ENCODE results near the gene UBE2L3. TPM values are rescaled to one million over a fixed set of nuclear protein-coding genes. Genes with fewer than 3 reads are reported as not detected.
"Not testable (repeated sequence)": the region's sequence is repeated elsewhere in the genome, so short reads cannot be mapped to it uniquely, and the experiment has no call there.

Gene UBE2L3
- 42.7 TPM for total RNA-seq

GRCh38 chr22:21567456-21568346 lies at the start of gene UBE2L3:
Gene UBE2L3 (plus strand): TSS chr22:21567714. CDS start chr22:21567745, 31 bp downstream.
- DNase-seq (ENCODE audit: low spot score): peak; percentile 83

GRCh38 chr22:21526705-21527500 lies 40.6 kb upstream of the UBE2L3 start:
- DNase-seq (ENCODE audit: low spot score): not testable (repeated sequence)

DNA sequence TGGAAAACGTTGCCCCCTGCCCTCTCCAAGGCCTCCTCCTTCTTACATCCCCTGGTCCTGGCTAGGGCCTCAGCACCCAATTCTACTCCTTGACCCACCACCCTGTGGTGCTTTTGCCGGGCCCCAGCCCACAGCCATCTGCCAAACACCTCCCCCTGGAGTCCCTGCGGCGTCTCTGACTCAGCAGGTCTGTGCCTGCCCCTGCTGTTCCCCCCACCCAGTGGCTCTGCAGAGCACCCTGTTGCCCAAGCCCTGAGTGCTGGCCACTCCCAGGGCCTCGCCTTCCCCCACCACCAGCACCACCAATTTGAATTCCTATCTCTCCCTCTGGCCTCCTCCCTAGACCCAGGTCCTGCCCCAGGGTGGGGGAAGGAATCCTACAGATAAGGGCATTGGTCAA lies 36.0 kb upstream of the UBE2L3 start:
- DNase-seq (ENCODE audit: low spot score): not testable (repeated sequence)

DNA sequence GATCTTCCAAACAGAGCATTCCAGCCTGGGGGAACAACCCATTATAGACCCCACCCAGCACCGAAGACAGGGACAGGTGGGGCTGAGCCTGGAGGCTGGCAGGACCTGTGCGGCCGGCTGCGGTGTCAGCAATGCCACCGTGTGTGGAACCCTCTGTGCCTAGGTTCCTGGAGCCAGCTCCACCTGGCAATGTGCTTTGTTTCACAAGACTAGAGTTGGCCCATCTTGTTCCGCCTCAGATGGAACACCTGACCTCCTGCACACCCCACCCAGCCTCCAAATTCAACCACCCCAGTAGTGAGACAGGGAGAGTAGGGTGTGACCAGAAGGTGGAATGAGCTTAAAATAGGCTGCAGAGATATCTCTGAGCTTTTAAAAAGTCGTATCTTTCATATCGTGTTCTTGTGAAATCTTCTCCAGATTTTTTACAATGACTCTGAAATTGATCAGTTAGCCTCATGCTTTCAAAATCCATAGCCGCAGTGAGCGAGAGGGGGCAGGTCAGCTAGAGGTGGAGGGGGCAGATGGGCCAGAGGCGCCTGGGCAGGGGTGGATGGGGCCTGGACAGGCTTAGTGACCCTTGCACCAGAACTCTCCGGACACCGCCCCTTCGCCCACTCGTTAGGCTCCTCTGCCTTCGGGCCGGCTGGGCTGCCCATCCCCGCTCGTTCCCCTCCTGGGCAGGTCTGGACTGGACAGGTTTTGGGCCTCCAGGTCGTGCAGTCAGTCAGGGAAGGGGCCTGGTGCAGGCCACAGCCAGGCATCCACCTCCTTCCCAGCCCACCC lies 34.5 kb upstream of the UBE2L3 start:
- DNase-seq (ENCODE audit: low spot score): not testable (repeated sequence)

DNA sequence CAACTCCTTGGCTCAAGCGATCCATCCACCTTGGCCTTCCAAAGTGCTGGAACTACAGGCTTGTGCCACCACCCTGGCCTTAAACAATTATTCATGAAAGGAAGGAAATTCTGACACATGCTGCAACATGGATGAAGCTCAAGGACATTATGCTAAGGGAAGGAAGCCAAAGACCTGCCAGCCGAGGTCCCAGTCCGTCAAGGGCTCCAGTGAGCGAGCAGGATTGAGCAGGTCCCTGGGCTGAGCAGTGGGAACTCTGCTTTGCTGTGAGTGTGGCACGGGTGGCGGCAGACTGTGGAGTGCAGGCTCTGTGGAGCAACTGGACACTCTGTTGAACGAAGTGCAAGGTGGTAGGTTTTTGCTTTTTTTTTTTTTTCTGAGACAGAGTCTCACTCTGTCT lies 27.7 kb upstream of the UBE2L3 start:
- DNase-seq (ENCODE audit: low spot score): not testable (repeated sequence)

DNA sequence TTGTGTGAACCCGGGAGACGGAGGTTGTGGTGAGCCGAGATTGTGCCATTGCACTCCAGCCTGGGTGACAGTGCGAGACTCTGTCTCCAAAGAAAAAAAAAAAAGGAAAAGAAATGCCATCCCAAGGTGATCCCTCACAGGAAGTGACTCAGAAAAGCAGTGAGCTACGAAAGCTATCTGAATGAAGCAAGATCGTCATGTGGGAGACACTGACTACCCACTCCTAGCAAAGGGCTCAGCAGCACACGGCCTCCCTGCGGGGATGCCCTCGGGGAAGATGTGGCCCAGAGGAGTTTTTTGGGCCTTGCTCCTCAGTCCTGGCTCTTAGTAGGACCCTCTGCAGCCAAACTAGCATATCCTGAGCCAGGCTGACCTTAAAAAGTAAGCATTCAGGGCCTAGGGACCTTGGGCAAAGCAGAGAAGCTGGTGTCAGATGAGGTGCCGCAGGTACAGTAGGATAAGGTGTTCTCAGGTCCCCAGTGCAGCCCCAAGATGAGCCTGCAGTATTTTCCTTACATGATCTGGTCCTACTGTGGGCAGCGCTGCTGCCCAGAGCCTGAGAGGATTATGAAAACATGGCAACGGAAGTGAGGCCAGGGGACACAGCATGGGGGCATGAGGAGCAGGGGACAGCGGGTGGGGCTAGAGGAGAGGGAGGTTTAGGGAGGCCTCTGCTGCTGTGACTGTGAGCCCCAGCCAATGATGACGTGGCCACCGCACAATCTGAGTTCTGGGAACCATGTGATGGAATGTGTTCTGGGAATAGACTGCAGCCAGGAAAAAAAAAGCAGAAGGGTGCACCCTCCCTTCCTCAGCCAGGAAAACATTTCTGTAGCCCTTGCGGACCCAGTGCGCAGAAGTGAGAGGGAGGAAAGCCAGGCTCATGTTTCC lies 22.8 kb upstream of the UBE2L3 start:
- not testable (repeated sequence) for DNase-seq (ENCODE audit: low spot score)

DNA sequence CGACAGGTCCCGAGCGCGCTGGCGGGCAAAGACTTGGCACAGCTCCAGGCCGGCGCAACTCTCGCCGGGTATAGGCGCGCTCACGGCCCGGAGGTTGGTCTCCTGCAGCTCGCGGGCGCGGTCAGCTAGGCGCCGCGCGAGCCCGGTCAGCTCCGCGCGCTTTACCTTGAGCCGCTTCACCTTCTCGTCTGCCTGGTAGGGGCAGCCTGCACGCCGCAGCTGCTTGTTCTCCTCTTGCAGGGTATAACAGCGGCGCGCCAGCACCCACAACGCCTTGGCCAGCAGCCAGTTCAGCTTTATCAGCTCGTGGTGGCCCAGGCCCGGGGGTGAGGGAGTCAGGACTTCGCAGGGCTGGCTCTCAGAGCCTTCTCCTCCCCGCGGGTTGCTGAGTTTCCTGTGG lies 18.0 kb upstream of the UBE2L3 start:
- not testable (repeated sequence) for DNase-seq (ENCODE audit: low spot score)

GRCh38 chr22:21550008-21550677 lies 17.4 kb upstream of the UBE2L3 start:
- DNase-seq (ENCODE audit: low spot score): not testable (repeated sequence)

- not testable (repeated sequence) for DNase-seq (ENCODE audit: low spot score)
These were observed 16.9 kb upstream of the UBE2L3 start for GRCh38 chr22:21550678-21551047.

DNA sequence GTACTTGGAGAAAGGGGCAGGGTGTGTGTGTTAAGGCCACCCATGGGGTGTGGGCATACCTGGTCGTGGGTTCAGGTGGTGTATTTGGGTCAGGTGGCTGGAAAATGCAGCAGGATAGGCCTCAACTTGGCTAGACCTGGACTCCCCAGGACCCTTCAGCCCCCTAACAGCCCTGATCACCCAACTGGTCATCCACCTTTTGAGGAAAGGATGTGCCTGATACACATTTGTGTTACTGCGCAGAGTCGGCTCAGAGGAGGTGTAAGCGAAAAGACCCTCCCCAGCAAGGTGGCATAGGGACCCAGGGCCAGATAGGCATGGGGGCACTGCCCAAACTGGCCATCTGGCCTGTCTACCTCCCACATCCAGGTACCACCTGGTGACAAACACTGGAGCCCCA lies 16.2 kb upstream of the UBE2L3 start, which contains the start of gene RIMBP3C:
Gene RIMBP3C (minus strand): TSS at position 101 of the 400 bp plus-strand sequence. CDS start 485 bp downstream, outside the sequence.
- DNase-seq (ENCODE audit: low spot score): not testable (repeated sequence)

DNA sequence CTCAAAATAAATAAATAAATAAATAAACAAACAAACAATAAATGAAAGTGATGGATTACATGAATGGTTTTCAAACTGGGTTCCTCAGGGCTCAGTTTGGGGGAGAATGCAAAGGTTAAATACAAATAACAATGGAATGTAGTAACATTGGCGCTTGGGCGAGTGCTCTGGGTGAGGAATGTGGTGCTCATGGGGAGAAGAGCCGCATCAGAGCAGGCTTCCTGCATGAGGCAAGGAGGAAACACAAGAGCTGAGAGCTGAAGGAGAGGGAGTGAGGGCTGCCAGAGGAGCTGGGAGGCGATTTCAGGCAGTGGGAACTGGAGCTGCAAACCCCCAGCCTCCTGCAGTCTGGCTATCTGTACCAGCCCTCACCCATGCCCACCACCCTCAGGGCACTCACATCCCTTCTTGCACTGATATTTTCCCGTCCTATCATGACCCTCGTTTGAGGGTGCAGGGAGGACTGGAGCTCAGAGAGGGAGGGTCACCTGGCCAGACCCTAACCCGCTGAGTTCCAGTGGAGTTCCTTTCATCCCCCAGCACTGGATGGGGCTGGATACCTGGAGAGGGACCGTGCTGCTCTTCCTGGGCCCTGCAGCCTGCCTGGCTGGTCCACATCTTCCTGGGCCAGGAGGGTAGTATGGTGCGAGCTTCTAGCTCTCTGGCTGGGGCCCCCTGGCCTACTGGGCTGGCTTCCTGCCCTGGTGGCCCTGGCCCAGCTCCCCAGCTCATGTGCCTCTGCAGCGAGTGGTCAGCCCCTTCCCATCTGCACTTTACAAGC lies 8.0 kb upstream of the UBE2L3 start:
- not testable (repeated sequence) for DNase-seq (ENCODE audit: low spot score)

- DNase-seq (ENCODE audit: low spot score): not testable (repeated sequence)
These were observed 6.9 kb upstream of the UBE2L3 start for GRCh38 chr22:21560657-21561056.

- DNase-seq (ENCODE audit: low spot score): no peak
These were observed 3.6 kb upstream of the UBE2L3 start for GRCh38 chr22:21563912-21564311.

GRCh38 chr22:21564411-21564810 lies 3.1 kb upstream of the UBE2L3 start:
- DNase-seq (ENCODE audit: low spot score): no peak

DNA sequence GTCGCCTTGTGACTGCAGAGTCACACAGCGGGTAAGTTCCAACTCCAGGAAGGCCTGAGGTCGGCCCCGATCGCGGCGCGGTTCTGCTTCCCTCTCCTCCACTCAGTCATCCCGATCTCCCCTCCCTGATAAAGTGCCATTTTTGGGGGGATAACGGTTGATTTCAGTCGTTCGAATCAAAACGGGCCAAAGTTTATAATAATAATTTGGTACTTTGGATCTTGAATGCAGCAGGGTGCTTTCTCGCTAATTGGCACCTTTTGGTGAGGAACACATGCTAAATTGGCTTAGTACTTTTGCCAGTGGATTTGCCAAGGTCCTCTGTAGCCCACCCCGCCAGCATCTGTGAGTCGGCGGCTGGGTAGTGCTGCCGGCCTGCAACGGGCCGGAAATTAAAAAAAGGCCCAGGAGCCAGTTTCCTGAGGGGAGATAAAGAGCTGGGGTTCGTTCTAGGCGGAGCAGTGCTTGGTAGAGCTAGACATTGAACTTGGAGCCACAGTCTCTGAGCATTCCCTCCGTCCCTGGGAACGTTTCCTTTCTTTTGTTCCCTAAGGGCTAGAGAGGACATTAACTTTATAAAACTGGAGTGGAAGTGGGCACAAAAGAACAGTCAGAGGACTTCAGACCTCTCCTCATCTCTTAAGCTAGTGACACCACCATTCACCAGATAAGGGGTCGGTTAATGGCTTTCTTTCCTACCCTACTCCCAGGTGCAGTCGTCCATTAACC lies 997 bp downstream of the UBE2L3 start:
- no peak for DNase-seq (ENCODE audit: low spot score)

GRCh38 chr22:21569076-21569427 lies 1.5 kb downstream of the UBE2L3 start:
- not testable (repeated sequence) for DNase-seq (ENCODE audit: low spot score)

DNA sequence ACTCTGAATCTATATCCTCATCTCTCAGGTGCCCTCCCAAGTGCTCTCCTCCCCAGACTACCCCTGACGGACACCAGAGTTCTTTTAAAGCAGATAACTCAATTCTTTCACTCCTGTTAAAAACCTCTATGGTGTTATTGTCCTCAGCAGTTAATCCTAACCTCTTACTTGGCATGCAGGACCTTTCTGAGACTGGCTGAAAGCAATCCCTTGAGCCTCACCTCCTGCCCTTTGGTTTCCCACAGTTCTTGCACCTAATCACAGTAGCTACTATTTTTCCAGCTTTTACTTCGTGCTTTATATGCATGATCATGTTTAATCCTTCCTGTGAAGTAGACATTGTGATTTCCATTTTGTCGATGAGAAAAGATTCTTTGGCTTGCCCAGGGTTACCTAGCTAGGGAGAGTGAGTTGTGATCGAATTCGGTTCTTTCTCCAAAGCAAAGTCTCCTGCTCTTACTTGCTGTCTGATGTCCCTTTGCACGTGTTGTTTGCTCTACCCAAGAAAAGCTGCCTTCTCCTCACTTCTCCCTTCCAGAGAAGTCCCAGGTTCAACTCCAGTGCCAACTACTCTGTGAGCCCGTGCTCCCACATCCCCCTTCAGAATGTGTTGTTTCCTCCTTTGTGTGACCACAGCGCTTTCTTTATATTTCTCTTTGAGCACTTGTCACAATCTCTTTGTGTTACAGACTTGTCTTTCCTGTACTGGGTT lies 2.1 kb downstream of the UBE2L3 start:
- no peak for DNase-seq (ENCODE audit: low spot score)

- no peak for DNase-seq (ENCODE audit: low spot score)
These were observed 2.9 kb downstream of the UBE2L3 start for GRCh38 chr22:21570398-21570797.
